Fibroblast of villous mesenchyme (primary cell): ENCODE data around the gene KRT9. TPM values are rescaled to one million over a fixed set of nuclear protein-coding genes. Genes with fewer than 3 reads are reported as not detected.
"Not testable (repeated sequence)": the region's sequence is repeated elsewhere in the genome, so short reads cannot be mapped to it uniquely, and the experiment has no call there.

ENCODE experiments used
- DNase-seq: peaks from one replicate; pipeline ENCODE4 v3.0.0-alpha.2; 2010; ENCODE audit warnings: low read depth
- H3K4me3 ChIP-seq: 2 replicates; pipeline ENCODE4 v1.5.1; 2011; ENCODE audit warnings: low read depth, mild to moderate bottlenecking, low read length
- CTCF ChIP-seq: IDR thresholded peaks from 2 replicates; pipeline ENCODE4 v1.5.1; 2012; ENCODE audit warnings: low read depth, mild to moderate bottlenecking, low read length; ENCODE audit not compliant: insufficient read depth
- total RNA-seq: library from RNA; depleted of rRNA; stranded (reverse); fragments of >200 nt; gene quantifications from 2 replicates; pipeline ENCODE4 v1.2.3, GENCODE V29; 2012

KRT9 gene
- total RNA-seq, 1 donor: not detected

DNA sequence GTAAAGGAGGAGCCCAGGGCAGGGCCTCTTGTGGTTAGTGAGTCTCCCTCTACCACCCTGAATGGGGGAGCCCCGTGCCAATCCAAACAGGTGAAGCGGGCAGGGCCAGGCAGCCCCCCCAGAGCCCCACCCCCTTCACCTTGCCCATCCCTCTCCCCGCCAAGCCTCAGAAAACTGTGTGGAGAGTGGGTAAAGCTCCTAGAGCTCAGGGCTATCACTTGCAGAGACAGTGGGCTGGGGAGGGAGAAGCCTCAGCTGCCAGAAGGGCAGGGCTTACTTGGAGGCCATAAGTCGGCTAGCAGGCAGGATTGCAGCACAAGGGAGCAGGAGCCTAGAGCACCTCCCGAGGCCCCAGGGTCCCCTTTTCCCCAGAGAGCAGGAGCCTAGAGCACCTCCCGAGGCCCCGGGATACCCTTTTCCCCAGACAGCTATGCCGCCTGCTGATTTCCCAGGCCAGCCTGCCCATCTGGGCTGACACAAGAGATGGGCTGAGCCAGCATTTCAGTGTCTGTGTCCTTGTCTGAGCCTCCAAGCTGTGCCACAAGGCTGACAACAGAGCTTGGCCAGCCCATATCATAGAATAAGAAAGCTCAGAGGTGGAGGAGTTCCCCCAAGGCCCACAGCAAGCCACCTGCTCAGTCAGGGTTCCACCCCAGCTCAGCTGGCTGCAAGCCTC is 21.6 kb upstream of the KRT9 start:
- TF ChIP-seq CTCF: no peak
- no peak overlapping the region for H3K4me3 ChIP-seq
- no peak for DNase-seq

DNA sequence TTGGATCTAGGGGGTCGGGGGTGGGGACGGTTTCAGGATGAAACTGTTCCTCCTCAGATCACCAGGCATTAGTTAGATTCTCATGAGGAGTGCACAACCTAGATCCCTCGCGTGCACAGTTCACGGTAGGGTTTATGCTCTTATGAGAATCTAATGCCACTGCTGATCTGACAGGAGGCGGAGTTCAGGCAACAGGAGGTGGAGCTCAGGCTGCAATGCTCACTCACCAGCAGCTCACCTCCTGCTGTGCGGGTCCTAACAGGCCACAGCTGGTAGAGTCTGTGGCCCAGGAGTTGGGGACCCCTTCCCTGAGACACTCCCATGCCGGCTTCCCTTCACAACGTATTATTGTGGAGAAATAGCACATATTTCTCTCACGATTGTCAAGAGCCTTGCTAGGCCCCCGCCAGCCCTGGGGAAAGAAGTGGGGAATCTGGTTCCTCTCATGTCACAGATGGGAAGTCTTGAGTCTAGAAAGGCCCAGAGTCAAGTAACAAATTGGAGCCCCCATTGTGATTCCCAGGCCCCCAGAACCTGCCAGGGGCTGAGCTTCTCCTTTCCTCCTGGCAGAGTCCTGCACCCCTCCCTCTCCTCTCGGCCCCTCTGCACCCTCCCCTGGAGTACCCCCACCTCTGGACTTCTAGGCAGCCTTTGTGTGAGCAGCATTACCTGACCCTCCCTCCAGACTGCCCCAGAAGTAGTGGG is 20.9 kb upstream of the KRT9 start:
- no peak overlapping the region for H3K4me3 ChIP-seq
- TF ChIP-seq CTCF: no peak
- no peak for DNase-seq

- TF ChIP-seq CTCF: no peak
- H3K4me3 ChIP-seq: no peak overlapping the region
Observed at GRCh38 chr17:41589301-41589700, 17.4 kb upstream of the KRT9 start.

DNA sequence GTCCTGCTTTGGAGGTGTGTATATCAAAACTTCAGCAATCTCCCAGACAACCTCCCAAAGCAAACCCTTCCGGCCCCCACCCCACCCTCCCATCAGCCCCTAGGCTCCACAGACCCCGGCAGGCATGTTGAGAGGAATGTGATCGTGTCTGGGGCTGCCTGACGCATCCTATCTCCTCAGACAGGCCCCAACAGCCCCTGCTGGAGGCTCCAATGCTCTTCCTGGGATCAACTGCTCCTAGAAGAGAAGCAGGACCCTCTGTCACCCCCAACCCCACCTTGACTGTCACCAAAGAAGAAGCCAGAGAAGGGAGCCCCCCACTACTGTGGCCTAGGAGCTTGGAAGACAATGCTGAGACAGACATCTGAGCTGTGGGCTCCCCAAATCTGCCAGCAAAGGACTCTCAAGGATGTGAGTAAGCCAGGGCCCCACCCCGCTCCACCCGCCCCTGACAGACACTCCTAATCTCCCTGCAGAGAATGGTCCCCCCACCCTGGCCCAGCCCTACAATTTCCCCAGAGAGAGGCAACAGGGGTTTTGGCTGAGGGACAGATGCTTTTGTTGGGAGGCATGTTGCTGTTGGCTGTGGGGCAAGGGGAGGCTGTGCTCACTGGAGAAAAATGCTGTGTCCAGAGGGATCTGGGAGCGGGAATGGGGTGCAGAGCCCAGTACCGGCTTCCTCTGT is 16.4 kb upstream of the KRT9 start:
- TF ChIP-seq CTCF: no peak
- no peak overlapping the region for H3K4me3 ChIP-seq
- DNase-seq: no peak

More at GRCh38 chr17:41589301-41589700, 17.4 kb upstream of the KRT9 start:
- no peak for DNase-seq

DNA sequence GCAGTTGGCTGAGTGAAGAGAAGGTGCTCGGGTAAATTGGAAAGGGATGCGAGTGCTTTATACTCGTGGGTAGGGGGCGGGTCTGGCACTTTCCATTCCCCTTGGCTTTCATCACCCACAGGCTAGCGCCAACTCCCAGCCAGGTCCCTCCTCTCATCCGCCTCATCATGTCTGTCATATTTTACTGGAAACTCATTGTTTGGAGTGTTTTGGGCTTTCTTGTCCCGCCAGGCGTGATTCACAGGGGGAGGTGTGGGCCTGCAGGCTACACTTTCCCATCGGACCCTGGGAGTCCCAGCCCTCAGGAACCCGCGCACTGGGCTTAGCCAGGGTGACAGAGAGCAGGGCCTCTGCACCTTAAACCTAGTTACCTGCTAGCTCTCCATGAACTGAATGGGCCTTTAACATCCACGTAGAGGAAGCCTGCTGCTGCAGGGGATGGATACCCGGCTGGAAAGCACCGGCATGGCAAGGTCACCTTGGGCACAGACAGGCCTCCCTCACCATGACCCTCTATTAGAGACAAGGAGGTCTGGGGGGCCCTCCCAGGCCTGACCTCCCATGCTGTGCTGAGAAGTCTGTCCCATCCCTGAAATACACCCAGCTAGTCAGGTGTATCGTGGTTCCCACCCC is 15.1 kb upstream of the KRT9 start, which contains the start of gene KRT14:
KRT14 (minus strand) TSS at position 33 of the 633 bp plus-strand sequence. CDS start 61 bp downstream, outside the sequence.
- TF ChIP-seq CTCF: no peak
- DNase-seq: no peak

DNA sequence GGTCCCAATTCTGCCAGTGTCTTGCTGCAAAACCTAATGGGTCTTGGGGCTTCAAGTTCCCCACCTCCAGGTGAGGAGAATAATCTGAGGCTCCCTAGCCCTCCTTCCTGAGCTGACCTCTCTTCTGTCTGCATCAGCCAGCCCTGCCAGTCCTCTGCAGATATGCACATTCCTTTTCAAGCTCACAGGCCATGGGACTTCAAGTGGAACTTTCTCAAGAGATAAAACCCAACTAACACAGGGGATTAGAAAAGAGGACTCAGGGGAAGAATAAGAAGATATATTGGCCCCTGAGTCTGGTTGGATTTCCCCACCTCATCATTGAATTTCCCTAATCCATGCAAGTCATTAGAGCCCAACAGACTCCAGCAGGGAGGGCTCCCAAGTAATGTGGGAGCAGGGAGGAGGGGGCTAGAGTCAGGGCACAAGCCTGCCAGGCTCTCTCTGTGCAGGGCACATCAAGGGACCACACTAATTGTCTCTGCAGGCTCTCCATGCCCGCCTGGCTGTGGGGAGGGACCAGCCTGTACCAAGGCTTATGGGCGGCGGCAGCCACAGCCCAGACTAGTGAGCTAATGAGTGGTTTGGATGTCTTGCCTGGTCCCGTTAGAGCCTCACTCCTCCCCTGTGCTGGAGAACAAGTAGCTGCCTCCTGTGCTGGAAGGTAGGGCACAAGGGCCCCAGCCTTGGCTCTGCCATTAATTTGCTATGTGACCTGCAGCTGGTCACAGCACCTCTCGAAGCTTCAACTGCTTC is 13.6 kb upstream of the KRT9 start:
- no peak for DNase-seq
- no peak for TF ChIP-seq CTCF
- no peak overlapping the region for H3K4me3 ChIP-seq

More for the DNA sequence above, 15.1 kb upstream of the KRT9 start, which contains the start of gene KRT14:
- no peak within 1 kb of the TSS for H3K4me3 ChIP-seq

DNA sequence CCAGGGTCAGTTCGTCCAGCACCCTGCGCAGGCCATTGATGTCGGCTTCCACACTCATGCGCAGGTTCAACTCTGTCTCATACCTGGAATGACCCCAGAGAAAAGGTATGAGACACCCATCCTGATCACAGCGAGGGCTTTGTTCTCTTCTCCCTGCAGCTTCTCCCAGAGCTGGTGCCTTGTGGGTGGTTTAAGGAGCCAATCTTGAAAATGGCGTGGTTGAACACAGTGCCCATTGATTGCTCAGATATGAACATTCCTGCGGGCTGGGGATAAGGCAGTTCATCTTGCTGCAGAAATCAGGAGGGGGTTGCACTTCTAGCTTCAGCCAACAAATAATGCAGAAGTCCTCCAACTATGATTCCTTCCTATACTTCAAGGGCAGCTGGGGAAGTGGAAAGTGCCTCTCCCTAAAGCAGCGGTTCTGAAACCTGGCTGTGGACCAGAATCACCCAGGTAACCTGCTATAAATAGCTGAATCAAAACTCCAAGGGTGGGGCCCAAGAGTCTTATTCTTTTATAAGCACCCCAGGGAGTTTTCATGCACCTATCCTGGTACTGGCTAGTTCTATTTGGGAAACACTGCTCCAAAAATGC is 12.6 kb upstream of the KRT9 start:
- DNase-seq, H3K4me3 ChIP-seq: not testable (repeated sequence)
